Ureter (tissue), 1 donor: Measurements from ENCODE around the gene RNFT2. TPM values are rescaled to one million over a fixed set of nuclear protein-coding genes. Genes with fewer than 3 reads are reported as not detected.

ENCODE experiments used
- DNase-seq: peaks from one replicate; pipeline ENCODE4 v3.0.0-alpha.2; 2020; ENCODE audit warnings: low spot score
- total RNA-seq: library from RNA; stranded (reverse); gene quantifications from one replicate; pipeline ENCODE4 v1.2.4, GENCODE V29; 2023
- donor health status: DM: yes; HTN: yes; CAD: no.

Gene RNFT2
- total RNA-seq, 1 donor from 2014 or later, result 7.2 TPM

DNA sequence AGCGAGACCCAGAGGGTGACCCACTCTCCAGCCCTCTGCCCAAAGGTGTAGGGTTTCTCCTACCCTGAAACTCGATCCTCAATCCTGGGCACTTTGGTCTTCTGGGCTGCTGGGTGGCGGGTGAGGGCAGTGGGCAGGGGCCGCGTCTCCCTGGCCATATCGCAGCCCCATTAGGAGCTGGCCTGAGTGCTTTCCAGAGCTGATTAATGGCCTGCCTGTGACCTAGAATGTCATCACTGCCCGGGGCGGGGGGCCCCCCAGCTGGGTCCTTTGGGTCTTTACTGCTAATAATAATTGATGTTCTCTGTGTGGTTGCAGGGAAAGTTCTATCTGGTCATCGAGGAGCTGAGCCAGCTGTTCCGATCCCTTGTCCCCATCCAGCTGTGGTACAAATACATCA is 95.4 kb downstream of the RNFT2 start:
- no peak for DNase-seq

- DNase-seq, result no peak
Observed at GRCh38 chr12:116835484-116835883, 97.4 kb downstream of the RNFT2 start.

DNA sequence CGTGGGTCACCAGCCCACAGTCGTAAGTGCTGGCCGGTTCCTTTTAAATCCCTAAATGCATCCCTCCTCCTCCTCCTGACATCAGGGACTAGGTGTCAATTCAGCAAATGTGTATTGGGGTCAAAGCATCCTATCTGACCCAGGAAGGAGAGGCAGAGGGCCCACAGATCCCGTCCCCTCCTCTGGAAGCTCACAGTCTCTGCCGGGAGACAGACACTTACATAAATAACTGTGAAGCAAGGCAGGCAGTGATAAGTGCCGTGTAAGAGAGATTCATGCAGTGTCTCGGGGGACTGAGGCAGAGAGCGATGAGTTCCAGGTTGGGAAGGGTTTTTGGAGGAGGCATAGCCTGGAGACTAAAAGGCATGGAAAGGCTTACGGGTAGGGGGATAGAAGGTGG is 99.0 kb downstream of the RNFT2 start:
- DNase-seq, result no peak

GRCh38 chr12:116838365-116838764 is 100.2 kb downstream of the RNFT2 start:
- DNase-seq, result no peak

GRCh38 chr12:116839287-116839830 is 101.2 kb downstream of the RNFT2 start:
- DNase-seq, result no peak

DNA sequence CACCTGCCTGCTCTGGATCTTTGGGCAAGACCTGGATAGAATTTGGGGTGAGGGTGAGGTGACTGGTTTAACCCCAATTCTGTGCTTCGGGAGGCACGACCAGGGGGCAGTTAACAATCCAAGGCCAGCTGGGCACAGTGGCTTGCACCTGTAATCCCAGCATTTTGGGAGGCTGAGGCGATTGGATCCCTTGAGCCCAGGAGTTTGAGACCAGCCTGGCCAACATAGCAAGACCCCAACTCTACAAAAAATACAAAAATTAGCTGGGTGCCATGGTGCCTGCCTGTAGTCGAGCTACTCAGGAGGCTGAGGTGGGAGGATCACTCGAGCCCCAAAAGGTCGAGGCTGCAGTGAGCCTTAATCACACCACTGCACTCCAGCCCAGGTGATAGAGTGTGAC is 105.0 kb downstream of the RNFT2 start:
- DNase-seq, result no peak

GRCh38 chr12:116849216-116849615 is 111.1 kb downstream of the RNFT2 start:
- no peak for DNase-seq

- no peak for DNase-seq
Observed at GRCh38 chr12:116852303-116852702, 114.2 kb downstream of the RNFT2 start.

GRCh38 chr12:116853507-116853906 is 115.4 kb downstream of the RNFT2 start:
- no peak for DNase-seq

- no peak for DNase-seq
Observed at GRCh38 chr12:116855744-116856470, 117.8 kb downstream of the RNFT2 start.

GRCh38 chr12:116856729-116857128 is 118.6 kb downstream of the RNFT2 start:
- DNase-seq, result no peak

- DNase-seq, result no peak
Observed at GRCh38 chr12:116859079-116859478, 121.0 kb downstream of the RNFT2 start.

GRCh38 chr12:116860263-116860662 is 122.1 kb downstream of the RNFT2 start:
- DNase-seq, result no peak

GRCh38 chr12:116861320-116861719 is 123.2 kb downstream of the RNFT2 start:
- no peak for DNase-seq

DNA sequence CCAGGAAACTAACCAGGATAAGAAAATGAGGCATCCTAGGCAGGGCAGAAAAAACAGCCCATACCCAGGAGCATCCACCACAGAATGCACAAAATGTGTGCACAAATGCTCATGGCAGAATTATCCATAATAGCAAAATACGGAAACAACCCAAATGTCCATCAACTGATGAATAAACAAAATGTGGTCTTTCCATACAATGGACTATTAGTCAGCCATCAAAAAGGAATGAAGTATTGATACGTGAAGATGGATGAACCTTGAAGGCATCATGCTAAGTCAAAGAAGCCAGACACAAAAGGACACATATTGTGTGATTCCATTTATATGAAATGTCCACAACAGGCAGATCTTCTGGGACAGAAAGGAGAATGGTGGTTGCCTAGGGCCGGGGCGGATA is 124.1 kb downstream of the RNFT2 start:
- DNase-seq, result no peak

GRCh38 chr12:116863275-116863767 is 125.2 kb downstream of the RNFT2 start:
- no peak for DNase-seq

GRCh38 chr12:116864371-116865160 is 126.5 kb downstream of the RNFT2 start:
- no peak for DNase-seq

GRCh38 chr12:116867523-116867922 is 129.4 kb downstream of the RNFT2 start:
- DNase-seq, result no peak

DNA sequence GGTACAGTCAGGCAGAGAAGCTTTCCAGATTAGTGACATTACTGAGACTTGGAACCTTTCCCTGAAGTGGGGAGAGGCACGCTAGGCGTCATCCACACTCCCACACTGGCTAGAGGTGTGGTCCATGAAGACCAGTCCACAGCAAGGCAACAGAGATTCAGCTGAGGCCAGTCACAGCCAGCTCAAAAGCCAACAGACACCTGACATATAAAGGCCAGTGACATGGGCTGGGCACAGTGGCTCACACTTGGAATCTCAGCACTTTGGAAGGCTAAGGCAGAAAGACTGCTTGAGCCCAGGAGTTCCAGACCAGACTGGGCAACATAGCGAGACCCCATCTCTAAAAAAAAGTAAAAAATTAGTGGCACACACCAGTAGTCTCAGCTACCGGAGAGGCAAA is 132.2 kb downstream of the RNFT2 start:
- no peak for DNase-seq

DNA sequence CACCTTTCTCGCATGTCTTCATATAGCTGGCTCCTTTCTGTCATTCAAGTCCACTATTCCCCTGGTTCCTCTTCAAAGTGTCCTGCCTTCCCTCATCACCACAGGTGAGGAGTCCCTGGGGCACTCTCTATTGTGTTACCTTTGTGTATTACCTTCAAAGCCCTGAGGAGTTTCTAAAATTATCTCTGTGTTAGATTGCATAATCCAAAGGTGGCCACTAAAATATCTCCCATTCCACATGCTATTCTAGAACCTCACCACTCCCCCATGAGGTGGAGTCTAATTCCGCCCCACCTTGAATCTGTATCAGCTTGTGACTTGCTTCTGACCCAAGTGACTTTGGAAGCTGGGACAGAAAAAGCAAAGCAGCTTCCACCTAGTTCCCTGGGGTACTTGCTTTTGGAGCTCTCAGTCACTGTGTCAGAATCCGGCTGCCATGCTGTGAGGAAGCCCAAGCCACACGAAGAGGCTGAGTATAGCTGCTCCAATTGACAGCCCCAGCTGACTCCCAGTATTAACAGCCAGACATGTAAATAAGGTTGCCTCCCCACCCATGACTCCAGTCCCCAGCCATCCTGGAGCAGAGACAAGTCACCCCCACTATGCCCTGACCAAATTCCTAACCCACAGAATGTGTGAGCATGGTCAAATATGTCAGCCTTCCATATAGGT is 136.3 kb downstream of the RNFT2 start:
- no peak for DNase-seq

- DNase-seq, result no peak
Observed at GRCh38 chr12:116876151-116876869, 138.2 kb downstream of the RNFT2 start.
